Naive thymus-derived CD8-positive, alpha-beta T cell (primary cell): ENCODE results near the gene NBEAL1. TPM values are rescaled to one million over a fixed set of nuclear protein-coding genes. Genes with fewer than 3 reads are reported as not detected.
"Not testable (repeated sequence)": the region's sequence is repeated elsewhere in the genome, so short reads cannot be mapped to it uniquely, and the experiment has no call there.

Experiments
- ATAC-seq, 2 donors: fragments of 150-1000 bp; cut with Tn5 transposase in 1 of 2; sonication (Bioruptor Pico), chemical (Tn5 transposase) in 1 of 2; 1 replicate in 1 of 2; 2 replicates in 1 of 2; pipeline ENCODE4 v1.10.0; 2021; ENCODE audit warnings: mild to moderate bottlenecking in 2 of 2, moderate library complexity in 2 of 2
- POLR2A ChIA-PET: fragments of 350-600 bp; sonication (Branson Sonifier 250); formaldehyde crosslinking; loops from one replicate; lab custom pipeline; 2021; ENCODE audit warnings: antibody characterized with exemption; lab: Charles Lee
- DNase-seq, 10 donors: peaks; one replicate each; pipeline versions ENCODE4 v3.0.0 to v3.0.0-alpha.2; 2020 to 2022
- H3K27ac Mint-ChIP-seq, 10 donors: one replicate each; pipeline ENCODE4 v1.8.0; 2020 to 2022; ENCODE audit warnings: mild to moderate bottlenecking in 10 of 10, mixed read lengths in 10 of 10, moderate library complexity in 4 of 10, inconsistent platforms in 1 of 10
- H3K27me3 Mint-ChIP-seq, 5 donors: one replicate each; pipeline ENCODE4 v1.8.0; 2021 to 2022; ENCODE audit warnings: mixed read lengths in 5 of 5
- H3K36me3 Mint-ChIP-seq, 3 donors: one replicate each; pipeline ENCODE4 v1.8.0; 2020 to 2022; ENCODE audit warnings: mixed read lengths in 3 of 3, mild to moderate bottlenecking in 2 of 3, inconsistent platforms in 1 of 3
- H3K4me1 Mint-ChIP-seq, 4 donors: one replicate each; pipeline ENCODE4 v1.8.0; 2021 to 2022; ENCODE audit warnings: mixed read lengths in 4 of 4
- H3K4me3 Mint-ChIP-seq, 10 donors: one replicate each; pipeline ENCODE4 v1.8.0; 2020 to 2022; ENCODE audit warnings: mild to moderate bottlenecking in 10 of 10, mixed read lengths in 10 of 10, moderate library complexity in 6 of 10, inconsistent platforms in 1 of 10
- H3K9me3 Mint-ChIP-seq, 9 donors: one replicate each; pipeline ENCODE4 v1.8.0; 2020 to 2022; ENCODE audit warnings: mixed read lengths in 9 of 9, mild to moderate bottlenecking in 3 of 9, inconsistent platforms in 1 of 9, moderate library complexity in 1 of 9
- polyA plus RNA-seq, 3 donors: library from polyadenylated mRNA; unstranded; fragments of 300-500 nt; fragmentation: Illumina TruSeq; gene quantifications; one replicate each; pipeline ENCODE4 v1.2.3, GENCODE V29; 2021
- total RNA-seq, 8 experiments: library from RNA in 2 of 8; stranded (reverse) in 2 of 8; gene quantifications; one replicate each; pipeline ENCODE4 v1.2.3 and lab custom pipeline; 2021 to 2026

The NBEAL1 gene
- total and polyA plus RNA-seq, 5 experiments from 2014 or later = 7.5 to 18.4 (median 8.6) TPM

DNA sequence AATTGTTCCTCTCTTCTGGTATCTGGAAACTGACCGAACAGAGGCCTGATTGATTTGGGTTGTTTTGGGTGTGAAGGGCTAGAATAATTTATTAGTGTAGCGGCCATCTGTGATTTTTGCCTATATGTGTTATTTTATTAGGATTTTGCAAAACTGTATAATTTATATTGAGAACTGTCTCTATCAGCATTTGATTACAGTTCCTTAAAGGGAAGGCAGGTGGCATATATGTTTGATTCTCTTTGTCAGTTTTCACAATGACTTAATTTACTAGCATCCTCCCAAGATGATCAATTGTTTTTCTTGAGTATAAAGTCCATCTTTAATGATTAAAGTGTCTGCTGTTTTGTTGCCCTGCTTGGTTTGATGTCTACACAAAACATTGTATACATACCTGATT is 4.5 kb downstream of the NBEAL1 start:
- Mint-ChIP-seq H3K9me3 (no peaks in the 10 kb centered on the region), H3K4me1 (peaks cover 20 to 46% (median 36%) of the 10 kb centered on the region in 4 donors), H3K4me3 (peak overlapping the region in 3 of 10 donors; percentile 9 to 18 (median 14)), H3K27ac (peak overlapping the region in 2 of 10 donors; percentile 22 to 27), H3K36me3 (no peaks in the 10 kb centered on the region), H3K27me3 (no peaks in the 10 kb centered on the region)
- ATAC-seq (no peak), DNase-seq (no peak)
- POLR2A ChIA-PET = no interaction called here

DNA sequence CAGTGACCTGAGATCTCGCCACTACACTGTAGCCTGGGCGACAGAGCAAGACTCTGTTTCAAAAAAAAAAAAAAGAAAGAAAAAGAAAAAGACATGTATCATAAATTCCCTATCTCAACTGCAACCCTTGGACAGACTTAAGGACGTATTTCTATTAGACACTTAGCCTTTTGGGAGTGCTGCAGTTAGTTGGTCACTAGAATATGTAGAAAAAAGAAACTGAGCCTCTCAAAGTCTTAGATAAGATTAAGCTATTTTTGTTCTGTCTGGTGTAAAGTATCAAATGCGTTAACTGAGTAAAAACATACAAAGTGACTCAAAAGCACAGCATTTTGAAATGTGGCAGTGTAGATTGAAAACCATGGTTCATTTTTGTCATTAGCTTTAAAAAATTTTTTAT is 7.3 kb downstream of the NBEAL1 start:
- Mint-ChIP-seq H3K27ac (no peak overlapping the region), H3K36me3 (no peaks in the 10 kb centered on the region), H3K9me3 (no peaks in the 10 kb centered on the region), H3K27me3 (no peaks in the 10 kb centered on the region), H3K4me1 (peaks cover 10 to 29% (median 20%) of the 10 kb centered on the region in 4 donors), H3K4me3 (no peak overlapping the region)
- ATAC-seq (no peak), DNase-seq (no peak)
- POLR2A ChIA-PET = no interaction called here

DNA sequence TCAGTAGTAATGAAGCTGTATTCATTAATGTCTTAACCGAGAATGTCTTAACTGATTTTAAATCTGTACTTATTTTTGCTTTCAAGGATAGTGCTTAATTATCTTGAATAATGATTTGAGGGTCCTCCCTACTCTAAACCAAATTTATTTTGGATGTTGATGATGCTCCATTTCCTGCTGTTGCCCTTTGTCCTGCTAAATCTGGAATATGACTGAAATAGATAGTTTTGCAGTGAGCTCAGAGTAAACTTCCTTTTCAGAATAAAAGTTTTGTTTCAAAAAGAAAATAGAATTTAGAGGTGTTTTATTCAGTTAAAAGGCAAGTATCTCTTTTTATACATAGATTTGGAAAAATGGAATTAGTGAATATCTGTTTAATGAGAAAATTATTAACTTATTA is 8.1 kb downstream of the NBEAL1 start:
- Mint-ChIP-seq H3K9me3 (no peaks in the 10 kb centered on the region), H3K27ac (no peak overlapping the region), H3K36me3 (no peaks in the 10 kb centered on the region), H3K4me3 (no peak overlapping the region), H3K4me1 (peaks cover 9 to 26% (median 18%) of the 10 kb centered on the region in 4 donors), H3K27me3 (no peaks in the 10 kb centered on the region)
- ATAC-seq (no peak), DNase-seq (no peak)
- POLR2A ChIA-PET = no interaction called here

DNA sequence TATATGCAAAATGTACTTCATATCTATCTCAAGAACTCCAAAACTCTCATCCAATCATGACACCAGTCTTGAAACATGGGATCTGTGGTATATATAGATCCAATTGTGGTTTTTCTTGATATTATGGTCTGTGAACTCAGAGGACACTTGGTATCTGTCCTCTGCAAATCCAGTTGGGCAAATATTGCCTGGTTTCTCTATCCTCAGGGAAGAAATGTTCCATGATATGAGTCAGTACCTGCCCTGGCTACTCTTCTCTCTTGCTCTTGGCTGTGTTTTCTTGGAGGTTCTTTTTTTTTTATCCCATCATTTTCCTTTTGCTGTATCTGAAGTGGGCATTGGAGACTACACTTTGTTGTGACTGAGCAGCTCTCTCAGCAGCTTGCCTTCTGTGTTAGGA is 10.9 kb downstream of the NBEAL1 start:
- no peak for ATAC-seq
- Mint-ChIP-seq H3K27ac (peak overlapping the region in 2 of 10 donors; percentile 15 to 42), H3K4me3 (no peak overlapping the region), H3K27me3 (no peaks in the 10 kb centered on the region), H3K9me3 (no peaks in the 10 kb centered on the region), H3K36me3 (peaks cover 0 to 2% (median 0%) of the 10 kb centered on the region in 3 donors), H3K4me1 (peaks cover 1 to 6% (median 2%) of the 10 kb centered on the region in 4 donors)
- no peak for DNase-seq
- POLR2A ChIA-PET = no interaction called here

DNA sequence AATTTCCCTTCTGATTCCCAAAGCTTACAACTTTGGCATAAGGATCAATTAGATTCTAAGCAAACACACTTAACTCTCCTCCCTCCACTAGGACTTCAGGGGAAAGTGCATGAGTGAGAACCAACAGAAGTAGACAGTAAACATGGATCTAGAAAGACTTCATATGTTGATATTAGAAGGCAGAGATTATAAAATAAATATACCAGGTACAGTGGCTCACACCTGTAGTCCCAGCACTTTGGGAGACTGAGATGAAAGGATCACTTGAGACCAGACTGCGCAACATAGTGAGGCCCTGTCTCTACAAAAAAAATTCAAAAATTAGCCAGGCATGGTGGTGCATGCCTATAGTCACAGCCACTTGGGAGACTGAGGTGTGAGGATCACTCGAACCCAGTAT is 15.9 kb downstream of the NBEAL1 start:
- Mint-ChIP-seq H3K27me3 (no peaks in the 10 kb centered on the region), H3K9me3 (peaks cover 0 to 4% (median 0%) of the 10 kb centered on the region in 9 donors), H3K27ac (peak overlapping the region in 1 of 10 donors; percentile 65), H3K4me1 (peaks cover 0 to 12% (median 1%) of the 10 kb centered on the region in 4 donors), H3K4me3 (no peak overlapping the region), H3K36me3 (peaks cover 0 to 5% (median 3%) of the 10 kb centered on the region in 3 donors)
- ATAC-seq = no peak
- no peak for DNase-seq
- POLR2A ChIA-PET = no interaction called here

DNA sequence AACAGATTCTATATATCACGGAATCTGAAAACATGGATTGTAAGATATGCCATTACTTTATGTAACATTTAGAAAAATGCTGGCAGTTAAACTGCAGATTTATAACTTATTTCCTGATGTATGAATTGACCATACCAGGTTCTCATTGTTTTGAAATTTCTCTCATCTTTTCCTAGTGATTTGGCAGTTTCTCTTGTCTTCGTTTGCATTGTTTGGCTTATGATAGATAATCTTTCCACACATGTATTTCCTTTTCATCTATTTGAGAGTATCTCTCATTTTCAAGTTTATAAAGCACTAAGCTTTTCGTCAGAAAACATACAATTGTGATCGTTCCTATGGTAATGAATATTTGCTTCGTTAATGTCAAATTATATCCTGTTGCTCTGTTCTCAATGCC is 16.3 kb downstream of the NBEAL1 start:
- Mint-ChIP-seq H3K9me3 (peaks cover 0 to 4% (median 0%) of the 10 kb centered on the region in 9 donors), H3K27ac (no peak overlapping the region), H3K4me1 (peaks cover 0 to 10% (median 0%) of the 10 kb centered on the region in 4 donors), H3K4me3 (no peak overlapping the region), H3K36me3 (peaks cover 0 to 5% (median 3%) of the 10 kb centered on the region in 3 donors), H3K27me3 (no peaks in the 10 kb centered on the region)
- ATAC-seq = no peak
- DNase-seq = no peak
- POLR2A ChIA-PET = no interaction called here

DNA sequence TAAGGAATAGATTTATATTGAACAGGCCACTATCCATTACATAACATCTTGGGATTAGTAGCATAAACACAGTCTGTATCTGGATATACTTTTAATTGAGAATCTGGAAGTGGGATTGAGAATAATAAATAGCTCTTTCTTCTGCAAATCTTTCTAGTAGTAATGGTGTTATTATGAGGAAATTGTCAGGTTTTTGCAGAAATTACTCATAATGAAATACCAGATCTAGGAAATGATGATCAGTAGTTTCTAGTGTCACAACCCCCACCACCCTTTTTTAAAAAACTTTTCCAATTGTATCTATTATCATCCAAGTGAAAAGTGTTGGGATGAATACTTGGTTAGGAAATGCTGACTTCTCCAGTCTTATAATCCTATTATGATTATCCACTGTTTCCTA is 18.7 kb downstream of the NBEAL1 start:
- DNase-seq = no peak
- Mint-ChIP-seq H3K4me1 (peaks cover 0 to 10% (median 0%) of the 10 kb centered on the region in 4 donors), H3K27me3 (no peaks in the 10 kb centered on the region), H3K4me3 (no peak overlapping the region), H3K9me3 (peaks cover 0 to 4% (median 0%) of the 10 kb centered on the region in 9 donors), H3K36me3 (peaks cover 0 to 5% (median 3%) of the 10 kb centered on the region in 3 donors), H3K27ac (no peak overlapping the region)
- no peak for ATAC-seq
- POLR2A ChIA-PET = no interaction called here

DNA sequence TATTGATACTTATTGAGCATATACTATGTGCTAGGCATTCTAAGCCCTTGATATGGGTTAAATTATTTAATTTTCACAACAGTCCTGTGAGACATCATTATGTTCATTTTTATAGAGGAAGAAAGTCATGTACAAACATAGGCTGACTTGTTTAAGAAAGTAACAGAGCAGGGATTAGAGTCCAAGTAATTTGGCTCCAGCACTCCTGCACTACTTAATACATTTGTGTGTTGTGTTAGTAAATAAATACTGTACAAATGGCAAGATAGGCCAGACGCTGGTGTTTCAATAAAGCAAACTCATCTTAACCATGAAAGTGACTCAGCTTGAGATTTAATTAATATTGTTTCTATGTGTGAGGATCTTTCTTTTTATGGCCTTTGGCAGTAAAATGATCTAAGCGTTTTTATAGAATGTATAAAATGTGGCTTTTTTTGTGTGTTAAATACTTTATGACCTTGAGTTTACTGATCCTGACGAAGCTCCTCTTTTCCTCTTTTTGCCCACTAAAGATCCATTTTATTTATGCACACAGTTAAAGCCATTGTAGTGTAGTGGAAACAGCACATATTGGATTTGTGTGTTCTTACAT is 21.3 kb downstream of the NBEAL1 start:
- Mint-ChIP-seq H3K36me3 (peaks cover 0 to 18% (median 14%) of the 10 kb centered on the region in 3 donors), H3K9me3 (peaks cover 0 to 4% (median 0%) of the 10 kb centered on the region in 9 donors), H3K4me1 (peaks cover 0 to 10% (median 0%) of the 10 kb centered on the region in 4 donors), H3K4me3 (no peak overlapping the region), H3K27me3 (no peaks in the 10 kb centered on the region), H3K27ac (no peak overlapping the region)
- ATAC-seq (no peak), DNase-seq (no peak)
- POLR2A ChIA-PET = no interaction called here

DNA sequence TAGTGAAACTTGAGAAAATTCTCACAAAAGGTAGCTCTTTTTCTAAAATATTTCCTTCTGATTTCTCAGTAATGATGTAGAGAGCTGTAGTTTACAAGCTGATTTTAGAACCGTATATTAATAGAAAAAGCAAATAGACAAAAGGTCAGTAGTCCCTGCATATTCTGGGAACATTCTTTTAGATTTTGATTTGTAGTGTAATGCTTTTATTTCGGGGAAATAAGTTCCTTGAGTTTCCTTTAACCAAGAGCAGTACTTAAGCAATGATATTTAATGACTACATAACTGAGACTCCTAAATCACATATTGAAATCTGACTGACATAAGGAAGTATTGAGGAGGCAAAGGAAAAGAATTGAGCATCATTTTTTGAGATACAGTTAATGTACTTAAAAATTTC is 22.4 kb downstream of the NBEAL1 start:
- no peaks in the 10 kb centered on the region for H3K27me3 Mint-ChIP-seq
- no peak for DNase-seq
- H3K36me3 Mint-ChIP-seq = peaks cover 0 to 26% (median 22%) of the 10 kb centered on the region in 3 donors
- no peak overlapping the region for H3K27ac Mint-ChIP-seq
- no peak for ATAC-seq
- peaks cover 0 to 10% (median 0%) of the 10 kb centered on the region in 4 donors for H3K4me1 Mint-ChIP-seq
- H3K9me3 Mint-ChIP-seq = peaks cover 0 to 2% (median 0%) of the 10 kb centered on the region in 9 donors
- no peak overlapping the region for H3K4me3 Mint-ChIP-seq
- POLR2A ChIA-PET = no interaction called here

DNA sequence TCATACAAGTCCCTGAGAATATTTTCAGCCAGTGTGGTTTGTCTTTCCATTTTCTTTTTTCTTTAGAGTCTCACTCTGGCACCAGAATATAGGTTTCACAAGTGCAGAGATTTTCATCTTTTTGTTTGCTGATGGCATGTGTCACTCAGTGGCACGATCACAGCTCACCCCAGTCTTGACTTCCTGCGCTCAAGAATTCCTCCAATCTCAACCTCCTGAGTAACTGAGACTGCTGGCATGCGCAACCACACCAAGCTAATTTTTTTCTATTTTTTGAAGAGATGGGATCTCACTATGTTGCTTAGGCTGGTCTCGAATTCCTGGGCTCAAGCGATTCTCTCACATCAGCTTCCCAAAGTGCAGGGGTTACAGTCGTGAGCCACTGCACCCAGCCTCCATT is 23.9 kb downstream of the NBEAL1 start:
- POLR2A ChIA-PET = no interaction called here
- no peak overlapping the region for H3K27ac Mint-ChIP-seq
- peaks cover 6 to 39% (median 30%) of the 10 kb centered on the region in 3 donors for H3K36me3 Mint-ChIP-seq
- no peak overlapping the region for H3K4me3 Mint-ChIP-seq
- no peaks in the 10 kb centered on the region for H3K9me3 Mint-ChIP-seq
- ATAC-seq (no peak), DNase-seq (no peak)
- no peaks in the 10 kb centered on the region for H3K27me3 Mint-ChIP-seq
- H3K4me1 Mint-ChIP-seq = peaks cover 0 to 10% (median 0%) of the 10 kb centered on the region in 4 donors

DNA sequence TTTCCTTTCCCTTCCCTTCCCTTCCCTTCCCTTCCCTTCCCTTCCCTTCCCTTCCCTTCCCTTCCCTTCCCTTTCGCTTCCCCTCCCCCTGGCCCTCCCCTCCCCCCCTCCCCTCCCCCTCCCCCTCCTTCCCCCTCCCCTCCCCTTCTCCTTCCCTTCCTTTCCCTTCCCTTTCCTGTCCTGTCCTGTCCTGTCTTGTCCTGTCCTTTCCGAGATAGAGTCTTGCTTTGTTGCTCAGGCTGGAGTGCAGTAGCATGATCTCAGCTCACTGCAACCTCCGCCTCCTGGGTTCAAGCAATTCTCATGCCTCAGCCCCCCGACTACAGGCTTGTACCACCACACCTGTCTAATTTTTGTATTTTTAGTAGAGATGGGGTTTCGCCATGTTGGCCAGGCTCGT is 24.5 kb downstream of the NBEAL1 start:
- H3K4me1 Mint-ChIP-seq, POLR2A ChIA-PET, H3K4me3 Mint-ChIP-seq, DNase-seq, H3K9me3 Mint-ChIP-seq, H3K27ac Mint-ChIP-seq, H3K27me3 Mint-ChIP-seq, ATAC-seq: not testable (repeated sequence)
- H3K36me3 Mint-ChIP-seq = peaks cover 9 to 42% (median 30%) of the 10 kb centered on the region in 3 donors

DNA sequence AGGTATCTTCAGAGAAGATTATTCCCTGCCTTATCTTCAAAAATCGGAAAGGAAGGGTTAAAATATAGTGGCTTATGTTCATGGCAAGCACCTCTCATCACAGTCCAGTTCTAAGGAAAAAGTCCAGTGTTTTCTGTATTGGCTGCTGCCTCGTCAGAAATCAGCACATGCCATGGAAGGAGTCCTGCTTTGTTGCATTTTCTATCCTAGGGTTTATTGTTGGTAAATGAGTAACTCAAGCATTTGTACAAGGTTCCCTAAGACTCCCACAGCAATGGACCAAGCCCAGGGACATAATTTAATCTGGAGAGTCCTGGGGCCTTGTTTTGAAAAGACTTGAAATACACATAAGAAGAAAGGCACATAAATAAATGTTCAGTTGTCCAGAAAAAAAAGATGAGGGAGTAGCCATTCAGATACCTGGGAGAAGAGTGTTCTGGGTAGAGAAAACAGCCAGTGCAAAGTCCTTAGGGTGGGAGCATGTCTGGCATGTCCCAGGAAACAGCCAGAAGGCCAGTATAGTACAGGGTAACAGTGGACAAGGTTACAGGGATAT is 26.4 kb downstream of the NBEAL1 start:
- no peak overlapping the region for H3K4me3 Mint-ChIP-seq

DNA sequence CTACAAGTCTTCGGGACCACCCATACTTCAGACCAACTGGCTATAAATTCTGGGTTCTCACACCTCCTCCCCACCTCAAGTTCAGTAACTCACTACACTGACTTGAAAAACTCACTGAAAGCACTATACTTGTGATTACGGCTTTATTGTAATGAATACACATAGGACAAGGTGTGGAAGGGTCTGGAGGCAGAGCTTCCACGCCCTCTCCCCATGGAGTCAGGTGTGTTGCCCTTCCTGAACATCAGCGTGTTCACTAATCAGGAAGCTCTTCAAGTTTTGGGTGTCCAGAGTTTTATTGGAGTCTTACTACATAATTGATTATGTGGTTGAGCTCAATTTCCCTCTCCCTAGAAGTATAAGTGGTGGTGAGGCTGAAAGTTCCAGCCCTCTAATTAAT is 27.5 kb downstream of the NBEAL1 start:
- H3K4me1 Mint-ChIP-seq = no peaks in the 10 kb centered on the region
- DNase-seq (no peak), ATAC-seq (no peak)
- POLR2A ChIA-PET = no interaction called here
- H3K27ac Mint-ChIP-seq = no peak overlapping the region
- no peaks in the 10 kb centered on the region for H3K27me3 Mint-ChIP-seq
- peaks cover 9 to 46% (median 35%) of the 10 kb centered on the region in 3 donors for H3K36me3 Mint-ChIP-seq
- no peaks in the 10 kb centered on the region for H3K9me3 Mint-ChIP-seq
- H3K4me3 Mint-ChIP-seq = no peak overlapping the region

More for the DNA sequence above, 26.4 kb downstream of the NBEAL1 start:
- Mint-ChIP-seq H3K27ac (no peak overlapping the region), H3K36me3 (peaks cover 9 to 42% (median 30%) of the 10 kb centered on the region in 3 donors), H3K4me1 (no peaks in the 10 kb centered on the region), H3K27me3 (no peaks in the 10 kb centered on the region), H3K9me3 (no peaks in the 10 kb centered on the region)
- POLR2A ChIA-PET = no interaction called here
- ATAC-seq = no peak
- DNase-seq = no peak
